GM13977 (cell line): ENCODE results near the gene C19orf85.

Source experiments
- DNase-seq: peaks from one replicate; pipeline ENCODE4 v3.0.0; 2012; ENCODE audit warnings: low spot score
- CTCF ChIP-seq: IDR thresholded peaks from 2 replicates; pipeline ENCODE4 v1.5.1; 2012; ENCODE audit warnings: mild to moderate bottlenecking, control low read depth; ENCODE audit not compliant: insufficient read depth; ENCODE audit errors: extremely low read depth, missing control alignments
- in situ Hi-C: fragments of 300-500 bp; cut with MboI; formaldehyde crosslinking; loops from one replicate; pipeline ENCODE4 v1.12.0; 2022; ENCODE audit warnings: low sequenced_read_pairs, low pct_unique_long_range_greater_than_20kb, mixed read lengths, inconsistent platforms; ENCODE audit not compliant: unreplicated experiment

The C19orf85 gene

GRCh38 chr19:55440411-55441105 is 24.0 kb downstream of the C19orf85 start:
- no peak for TF ChIP-seq CTCF
- in situ Hi-C loops: no loop called here
- DNase-seq: peak; percentile 77

- TF ChIP-seq CTCF: no peak
- in situ Hi-C loops: no loop called here
- no peak for DNase-seq
Measured at GRCh38 chr19:55439052-55439451, 25.5 kb downstream of the C19orf85 start.

- no peak for TF ChIP-seq CTCF
- in situ Hi-C loops: no loop called here
- no peak for DNase-seq
Measured at GRCh38 chr19:55437410-55437809, 27.1 kb downstream of the C19orf85 start.

GRCh38 chr19:55436847-55437246 is 27.7 kb downstream of the C19orf85 start:
- in situ Hi-C loops: no loop called here
- no peak for DNase-seq
- no peak for TF ChIP-seq CTCF

- DNase-seq: no peak
- no peak for TF ChIP-seq CTCF
- in situ Hi-C loops: no loop called here
Measured at GRCh38 chr19:55435020-55435419, 29.5 kb downstream of the C19orf85 start.

GRCh38 chr19:55434356-55434919 is 30.1 kb downstream of the C19orf85 start:
- DNase-seq: no peak
- in situ Hi-C loops: no loop called here
- TF ChIP-seq CTCF: no peak

- TF ChIP-seq CTCF: no peak
- in situ Hi-C loops: no loop called here
- DNase-seq: no peak
Measured at GRCh38 chr19:55433292-55433691, 31.3 kb downstream of the C19orf85 start.
